WERI-Rb-1 (cell line): ENCODE data around the gene VEGFC.

Experiments
- DNase-seq: peaks from one replicate; pipeline ENCODE4 v3.0.0-alpha.2; 2020
- H3K27ac ChIP-seq: fragments of 250-450 bp; sonication (Bioruptor Pico); 2 replicates; pipeline ENCODE4 v1.5.1; 2020; ENCODE audit warnings: mild to moderate bottlenecking, moderate library complexity
- H3K27me3 ChIP-seq: fragments of 250-450 bp; sonication (Bioruptor Pico); 2 replicates; pipeline ENCODE4 v1.5.1; 2021; ENCODE audit warnings: mild to moderate bottlenecking, low read depth, moderate library complexity; ENCODE audit not compliant: insufficient read depth, severe bottlenecking
- H3K36me3 ChIP-seq: fragments of 250-450 bp; sonication (Bioruptor Pico); 2 replicates; pipeline ENCODE4 v1.5.1; 2020; ENCODE audit warnings: mild to moderate bottlenecking, moderate library complexity
- H3K4me3 ChIP-seq: 2 replicates; pipeline ENCODE4 v1.5.1; 2011; ENCODE audit warnings: low read depth, mild to moderate bottlenecking, control low read depth, low read length
- H3K9me3 ChIP-seq: fragments of 250-450 bp; sonication (Bioruptor Pico); 2 replicates; pipeline ENCODE4 v1.5.1; 2021; ENCODE audit warnings: mild to moderate bottlenecking, moderate library complexity; ENCODE audit not compliant: severe bottlenecking
- TF ChIP-seq, protein P1 (sequence below): IDR thresholded peaks from 2 replicates; pipeline ENCODE4 v1.5.1; 2011; ENCODE audit warnings: low read depth, mild to moderate bottlenecking, control low read depth, inconsistent platforms, low read length

Gene VEGFC

DNA sequence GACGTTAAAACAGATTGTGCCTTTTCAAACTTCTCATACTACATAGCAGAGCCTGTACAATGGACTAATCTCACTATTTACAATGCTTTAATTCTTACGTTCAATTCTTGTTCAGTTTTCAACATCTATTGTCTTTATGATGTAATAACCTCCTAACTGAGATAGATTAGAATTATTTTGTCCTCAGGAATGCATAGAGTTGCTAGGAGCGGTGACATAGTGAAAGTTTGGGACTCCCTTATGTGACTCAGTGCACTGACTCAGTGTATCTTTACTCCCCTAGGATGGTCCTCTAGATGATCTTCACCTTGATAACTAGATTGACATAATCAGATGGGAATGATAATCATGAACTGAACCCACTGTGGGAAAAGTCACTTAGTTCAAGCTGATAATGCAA, 151.5 kb downstream of the VEGFC start:
- Histone ChIP-seq H3K27me3 (no peaks in the 10 kb centered on the region), H3K36me3 (no peaks in the 10 kb centered on the region), H3K4me3 (no peak overlapping the region), H3K27ac (no peak overlapping the region), H3K9me3 (no peaks in the 10 kb centered on the region)
- DNase-seq, result no peak
- TF ChIP-seq, protein P1, sequence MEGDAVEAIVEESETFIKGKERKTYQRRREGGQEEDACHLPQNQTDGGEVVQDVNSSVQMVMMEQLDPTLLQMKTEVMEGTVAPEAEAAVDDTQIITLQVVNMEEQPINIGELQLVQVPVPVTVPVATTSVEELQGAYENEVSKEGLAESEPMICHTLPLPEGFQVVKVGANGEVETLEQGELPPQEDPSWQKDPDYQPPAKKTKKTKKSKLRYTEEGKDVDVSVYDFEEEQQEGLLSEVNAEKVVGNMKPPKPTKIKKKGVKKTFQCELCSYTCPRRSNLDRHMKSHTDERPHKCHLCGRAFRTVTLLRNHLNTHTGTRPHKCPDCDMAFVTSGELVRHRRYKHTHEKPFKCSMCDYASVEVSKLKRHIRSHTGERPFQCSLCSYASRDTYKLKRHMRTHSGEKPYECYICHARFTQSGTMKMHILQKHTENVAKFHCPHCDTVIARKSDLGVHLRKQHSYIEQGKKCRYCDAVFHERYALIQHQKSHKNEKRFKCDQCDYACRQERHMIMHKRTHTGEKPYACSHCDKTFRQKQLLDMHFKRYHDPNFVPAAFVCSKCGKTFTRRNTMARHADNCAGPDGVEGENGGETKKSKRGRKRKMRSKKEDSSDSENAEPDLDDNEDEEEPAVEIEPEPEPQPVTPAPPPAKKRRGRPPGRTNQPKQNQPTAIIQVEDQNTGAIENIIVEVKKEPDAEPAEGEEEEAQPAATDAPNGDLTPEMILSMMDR, result no peak

DNA sequence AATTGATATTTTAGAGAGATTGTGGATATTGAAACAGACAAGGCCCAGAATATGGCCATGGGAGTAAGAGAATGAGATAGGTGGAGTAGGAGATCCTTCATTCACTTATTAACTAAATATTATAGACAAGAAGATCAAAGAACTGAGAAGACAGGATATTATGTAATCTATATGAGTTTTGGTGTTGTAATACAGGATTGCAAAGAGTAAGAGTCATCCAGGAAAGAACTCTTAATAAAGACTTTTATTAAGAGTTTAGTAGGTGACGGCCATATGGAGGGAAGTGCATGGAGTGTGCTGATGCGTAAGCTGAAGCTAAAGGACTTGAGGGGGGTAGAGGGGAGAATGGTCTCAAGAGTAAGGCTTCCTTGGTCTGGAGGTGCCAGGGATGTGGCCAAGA, 153.7 kb downstream of the VEGFC start:
- Histone ChIP-seq H3K4me3 (no peak overlapping the region), H3K27me3 (no peaks in the 10 kb centered on the region), H3K27ac (no peak overlapping the region), H3K36me3 (no peaks in the 10 kb centered on the region), H3K9me3 (no peaks in the 10 kb centered on the region)
- DNase-seq, result no peak
- TF ChIP-seq, protein P1, result no peak

DNA sequence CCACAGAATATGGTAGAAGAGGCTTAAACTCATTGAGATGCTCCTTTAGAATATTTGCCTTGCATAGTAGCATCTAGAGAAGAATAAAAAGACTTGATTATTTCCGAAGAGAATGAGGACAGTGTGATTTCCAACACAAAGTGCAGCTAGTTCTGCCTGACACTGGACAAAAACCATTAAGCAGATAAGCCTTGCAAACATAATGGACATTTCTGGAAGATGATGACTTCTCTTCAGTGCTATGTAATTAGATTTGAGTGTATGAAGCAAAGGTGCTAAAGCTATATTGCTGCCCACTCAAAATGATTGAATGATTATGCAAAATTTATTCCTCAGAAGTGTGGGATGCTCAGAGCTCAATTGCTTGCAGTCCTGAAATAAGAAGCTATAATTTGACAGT, 156.4 kb downstream of the VEGFC start:
- Histone ChIP-seq H3K4me3 (no peak overlapping the region), H3K27ac (no peak overlapping the region), H3K9me3 (no peaks in the 10 kb centered on the region), H3K27me3 (no peaks in the 10 kb centered on the region), H3K36me3 (no peaks in the 10 kb centered on the region)
- TF ChIP-seq, protein P1, result no peak
- no peak for DNase-seq

DNA sequence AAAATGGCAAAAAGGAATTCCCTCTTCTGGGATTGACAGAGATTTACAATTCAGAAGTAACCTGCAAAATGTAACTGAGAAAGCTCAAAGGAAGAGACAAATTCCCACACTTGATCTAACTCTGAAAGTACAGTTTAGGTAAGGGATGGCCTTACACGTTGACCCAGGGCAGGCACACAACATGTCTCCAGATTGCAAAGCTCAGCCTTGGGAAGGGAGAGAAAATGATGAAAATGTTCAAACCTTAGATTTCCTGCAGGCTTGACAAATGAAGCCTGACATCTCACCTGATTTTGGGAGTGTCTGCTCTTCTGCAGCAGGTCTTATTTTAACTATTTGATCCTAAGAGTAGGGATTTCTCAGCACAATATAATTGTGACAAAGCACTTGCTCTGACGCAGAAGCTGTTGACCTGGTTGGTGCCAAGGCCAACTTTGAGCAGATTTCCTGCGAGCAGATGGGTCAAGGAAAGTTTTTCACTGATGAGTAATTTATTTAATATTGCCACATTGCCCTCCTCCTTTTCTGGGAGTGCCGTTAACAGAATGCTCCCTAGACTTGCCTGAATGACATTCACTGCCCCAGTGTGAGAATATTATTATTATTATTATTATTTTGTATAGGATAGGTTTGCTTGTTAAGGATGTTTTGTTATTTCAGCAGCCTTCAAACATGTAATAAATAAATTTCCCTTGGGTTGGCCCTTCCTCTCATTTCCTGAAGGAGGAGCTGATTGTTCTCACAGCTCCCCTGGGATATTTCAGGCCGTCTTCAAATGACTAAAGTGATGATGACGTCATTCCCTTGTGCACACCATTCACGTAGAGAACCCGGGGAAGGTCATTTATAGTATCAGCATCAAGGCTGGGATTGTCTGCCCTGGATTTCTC, 157.1 kb downstream of the VEGFC start:
- no peak overlapping the region for H3K27ac ChIP-seq
- no peaks in the 10 kb centered on the region for H3K36me3 ChIP-seq
- H3K4me3 ChIP-seq, result no peak overlapping the region
- H3K9me3 ChIP-seq, result no peaks in the 10 kb centered on the region
- DNase-seq, result no peak
- H3K27me3 ChIP-seq, result no peaks in the 10 kb centered on the region
- TF ChIP-seq, protein P1, result no peak
